GM13976 (cell line): Measurements from ENCODE around the gene PDXDC1.
"Not testable (repeated sequence)": the region's sequence is repeated elsewhere in the genome, so short reads cannot be mapped to it uniquely, and the experiment has no call there.

Experiments used
- DNase-seq: peaks from one replicate; pipeline ENCODE4 v3.0.0; 2012; ENCODE audit warnings: low spot score
- in situ Hi-C: fragments of 300-500 bp; cut with MboI; formaldehyde crosslinking; loops from one replicate; pipeline ENCODE4 v1.12.0; 2022; ENCODE audit warnings: low sequenced_read_pairs, mixed read lengths, inconsistent platforms; ENCODE audit not compliant: unreplicated experiment
- TF ChIP-seq, protein P1 (sequence below): IDR thresholded peaks from 2 replicates; pipeline ENCODE4 v1.5.1; 2012; ENCODE audit warnings: borderline replicate concordance, mild to moderate bottlenecking; ENCODE audit not compliant: insufficient read depth; ENCODE audit errors: extremely low read depth, missing control alignments, control extremely low read depth

Gene PDXDC1

DNA sequence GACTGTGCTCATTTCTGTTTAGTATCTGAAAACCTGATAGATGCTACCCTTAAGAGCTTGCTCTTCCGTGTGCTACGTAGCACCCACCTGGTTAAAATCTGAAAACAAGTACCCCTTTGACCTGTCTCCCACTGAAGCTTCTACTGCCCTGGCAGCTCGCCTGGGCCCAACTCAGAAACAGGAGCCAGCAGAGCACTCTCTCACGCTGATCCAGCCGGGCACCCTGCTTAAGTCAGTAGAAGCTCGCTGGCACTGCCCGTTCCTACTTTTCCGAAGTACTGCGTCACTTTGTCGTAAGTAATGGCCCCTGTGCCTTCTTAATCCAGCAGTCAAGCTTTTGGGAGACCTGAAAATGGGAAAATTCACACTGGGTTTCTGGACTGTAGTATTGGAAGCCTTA is 62.2 kb downstream of the PDXDC1 start:
- DNase-seq: no peak
- TF ChIP-seq, protein P1, sequence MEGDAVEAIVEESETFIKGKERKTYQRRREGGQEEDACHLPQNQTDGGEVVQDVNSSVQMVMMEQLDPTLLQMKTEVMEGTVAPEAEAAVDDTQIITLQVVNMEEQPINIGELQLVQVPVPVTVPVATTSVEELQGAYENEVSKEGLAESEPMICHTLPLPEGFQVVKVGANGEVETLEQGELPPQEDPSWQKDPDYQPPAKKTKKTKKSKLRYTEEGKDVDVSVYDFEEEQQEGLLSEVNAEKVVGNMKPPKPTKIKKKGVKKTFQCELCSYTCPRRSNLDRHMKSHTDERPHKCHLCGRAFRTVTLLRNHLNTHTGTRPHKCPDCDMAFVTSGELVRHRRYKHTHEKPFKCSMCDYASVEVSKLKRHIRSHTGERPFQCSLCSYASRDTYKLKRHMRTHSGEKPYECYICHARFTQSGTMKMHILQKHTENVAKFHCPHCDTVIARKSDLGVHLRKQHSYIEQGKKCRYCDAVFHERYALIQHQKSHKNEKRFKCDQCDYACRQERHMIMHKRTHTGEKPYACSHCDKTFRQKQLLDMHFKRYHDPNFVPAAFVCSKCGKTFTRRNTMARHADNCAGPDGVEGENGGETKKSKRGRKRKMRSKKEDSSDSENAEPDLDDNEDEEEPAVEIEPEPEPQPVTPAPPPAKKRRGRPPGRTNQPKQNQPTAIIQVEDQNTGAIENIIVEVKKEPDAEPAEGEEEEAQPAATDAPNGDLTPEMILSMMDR: no peak
- in situ Hi-C loops: no loop called here

DNA sequence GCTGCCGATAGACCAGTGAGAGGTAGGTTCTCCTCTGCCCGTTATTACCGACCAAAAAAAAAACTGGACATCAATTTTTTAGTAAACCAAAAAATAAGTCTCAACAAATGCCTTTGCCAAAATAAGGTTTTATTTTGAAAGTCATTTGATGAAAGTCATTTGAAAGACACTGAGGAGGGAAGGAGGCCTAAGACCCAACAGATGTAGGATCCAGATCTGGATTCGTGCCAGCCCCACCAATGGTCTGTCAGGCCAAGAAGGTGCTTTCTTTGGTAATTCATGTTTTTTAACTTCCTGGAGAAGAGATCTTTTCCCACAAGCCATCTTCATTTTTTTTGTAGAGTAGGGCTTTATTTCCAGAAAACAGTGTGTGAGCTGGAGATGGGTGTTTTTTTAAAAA is 62.9 kb downstream of the PDXDC1 start:
- in situ Hi-C loops: no loop called here
- TF ChIP-seq, protein P1: no peak
- DNase-seq: no peak

DNA sequence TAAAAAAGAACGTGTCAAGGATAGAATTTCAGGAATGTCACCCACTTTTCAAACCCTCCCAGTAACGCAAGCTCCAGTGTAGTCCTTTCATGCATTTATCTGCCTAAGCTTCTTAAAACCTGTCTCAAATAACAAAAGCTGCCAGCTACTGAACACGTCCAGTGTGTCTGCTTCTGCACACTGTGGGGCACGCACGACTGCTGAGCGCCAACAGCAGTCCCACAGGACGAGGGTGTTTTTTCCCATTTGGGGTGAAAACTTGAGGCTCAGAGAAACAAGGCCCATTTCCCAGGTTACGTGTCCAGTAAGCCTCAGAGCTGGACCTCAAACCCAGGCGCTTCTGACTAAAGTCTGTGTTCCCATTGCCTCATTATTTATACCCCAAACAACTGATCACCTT is 63.9 kb downstream of the PDXDC1 start:
- in situ Hi-C loops: no loop called here
- TF ChIP-seq, protein P1: no peak
- DNase-seq: no peak

DNA sequence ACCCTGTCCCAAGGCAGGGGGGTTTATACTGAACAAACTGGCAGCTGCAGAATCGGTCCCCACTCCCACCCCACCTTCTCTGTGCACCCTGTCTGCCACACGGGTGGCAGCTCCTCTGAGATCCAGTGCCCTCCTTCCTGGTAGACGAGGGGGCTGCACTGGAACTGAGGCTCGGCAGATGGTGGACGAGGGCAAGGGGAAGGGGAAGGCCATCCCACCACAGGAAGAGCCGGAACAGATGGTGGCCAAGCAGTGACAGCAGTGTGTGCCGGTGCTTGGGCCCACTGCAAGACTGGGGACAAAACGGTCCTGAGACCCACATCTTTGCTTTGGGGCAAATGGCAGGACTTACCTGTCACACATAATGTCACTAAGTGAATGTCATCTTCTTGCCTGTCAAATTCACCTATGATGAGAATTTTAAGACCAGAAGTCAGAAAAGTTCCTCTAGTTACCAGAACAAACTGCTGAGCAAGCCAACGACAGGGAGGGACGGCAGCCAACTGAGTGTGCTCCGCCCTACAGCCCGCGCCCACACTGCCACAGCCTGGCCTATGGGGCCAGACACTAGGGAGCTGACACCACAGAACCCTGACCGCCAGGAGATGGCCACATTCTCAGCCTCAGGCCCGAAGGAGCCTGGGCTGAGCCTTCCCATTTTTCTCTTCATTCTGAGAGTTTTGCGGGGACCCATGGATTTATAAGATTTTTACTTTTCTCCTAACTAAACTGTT is 66.6 kb downstream of the PDXDC1 start:
- DNase-seq: no peak
- TF ChIP-seq, protein P1: no peak
- in situ Hi-C loops: loop anchor here (10.0 kb wide), 1 partner anchor 77 kb away; no protein-coding TSS in a partner anchor

DNA sequence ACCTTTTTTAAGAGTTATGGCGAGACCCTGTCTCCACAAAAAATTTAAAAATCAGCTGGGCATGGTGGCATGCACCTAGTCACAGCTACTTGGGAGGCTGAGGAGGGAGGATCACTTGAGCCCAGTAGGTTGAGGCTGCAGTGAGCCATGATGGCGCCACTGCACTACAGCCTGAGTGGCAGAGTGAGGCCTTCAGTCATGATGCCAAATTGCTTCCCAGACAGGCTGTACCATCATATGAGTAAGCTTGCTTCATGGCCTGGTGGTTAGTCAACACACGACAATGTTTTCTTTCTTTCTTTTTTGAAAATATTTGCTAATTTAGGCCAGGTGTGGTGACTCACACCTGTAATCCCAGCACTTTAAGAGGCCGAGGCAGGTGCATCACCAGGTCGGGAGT is 68.5 kb downstream of the PDXDC1 start:
- no peak for DNase-seq
- in situ Hi-C loops: loop anchor here (10.0 kb wide), 1 partner anchor 79 kb away; no protein-coding TSS in a partner anchor

DNA sequence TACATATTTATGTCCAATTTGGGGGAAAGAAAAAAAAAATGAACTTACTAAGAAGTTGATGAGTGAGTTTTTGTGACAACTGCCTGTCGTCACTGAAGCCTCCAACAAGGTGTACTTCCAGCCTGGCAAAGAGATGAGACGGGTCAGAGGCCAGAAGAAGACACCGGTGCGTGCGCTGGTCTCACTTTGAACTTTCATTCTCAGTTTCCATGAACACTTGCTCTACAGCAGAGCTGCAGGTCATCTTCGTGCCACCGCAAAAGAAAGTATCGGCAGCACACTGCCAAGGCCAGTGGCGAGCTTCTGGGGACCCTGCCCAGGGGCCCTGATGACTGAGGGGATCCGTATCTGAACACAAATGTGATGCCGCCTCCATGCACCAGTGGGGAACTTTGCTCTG is 69.5 kb downstream of the PDXDC1 start:
- TF ChIP-seq, protein P1: no peak
- DNase-seq: no peak

More for the DNA sequence above, 68.5 kb downstream of the PDXDC1 start:
- TF ChIP-seq, protein P1: no peak

DNA sequence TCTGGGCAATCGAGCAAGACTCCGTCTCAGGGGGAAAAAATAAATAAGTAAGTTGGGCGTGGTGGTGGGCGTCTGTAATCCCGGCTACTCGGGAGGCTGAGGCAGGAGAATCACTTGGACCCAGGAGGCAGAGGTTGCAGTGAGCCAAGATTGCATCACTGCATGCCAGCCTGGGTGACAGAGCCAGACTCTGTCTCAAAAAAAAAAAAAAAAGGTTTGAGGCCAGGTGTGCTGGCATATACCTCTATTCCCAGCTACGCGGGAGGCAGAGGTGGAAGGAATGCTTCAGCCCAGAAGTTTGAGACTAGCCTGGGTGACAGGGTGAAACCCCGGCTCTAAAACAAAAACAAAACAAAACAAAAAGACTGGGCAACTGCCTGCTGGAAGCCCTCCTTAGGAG is 70.4 kb downstream of the PDXDC1 start:
- in situ Hi-C loops: loop anchor here (10.0 kb wide), 1 partner anchor 80 kb away; no protein-coding TSS in a partner anchor
- not testable (repeated sequence) for DNase-seq

More for the DNA sequence above, 69.5 kb downstream of the PDXDC1 start:
- in situ Hi-C loops: loop anchor here (10.0 kb wide), 1 partner anchor 79 kb away; no protein-coding TSS in a partner anchor
